Activated CD8-positive, alpha-beta memory T cell treated with anti-CD3 and anti-CD28 coated beads for 24 hours (primary cell): Measurements from ENCODE around the gene ZNFX1.
"Not testable (repeated sequence)": the region's sequence is repeated elsewhere in the genome, so short reads cannot be mapped to it uniquely, and the experiment has no call there.

Source experiments
- DNase-seq: peaks from one replicate; pipeline ENCODE4 v3.0.0-alpha.2; 2020

ZNFX1 gene

GRCh38 chr20:49245921-49246740 lies 31.7 kb downstream of the ZNFX1 start:
- DNase-seq = no peak

GRCh38 chr20:49237531-49237930 lies 40.3 kb downstream of the ZNFX1 start:
- DNase-seq = no peak

DNA sequence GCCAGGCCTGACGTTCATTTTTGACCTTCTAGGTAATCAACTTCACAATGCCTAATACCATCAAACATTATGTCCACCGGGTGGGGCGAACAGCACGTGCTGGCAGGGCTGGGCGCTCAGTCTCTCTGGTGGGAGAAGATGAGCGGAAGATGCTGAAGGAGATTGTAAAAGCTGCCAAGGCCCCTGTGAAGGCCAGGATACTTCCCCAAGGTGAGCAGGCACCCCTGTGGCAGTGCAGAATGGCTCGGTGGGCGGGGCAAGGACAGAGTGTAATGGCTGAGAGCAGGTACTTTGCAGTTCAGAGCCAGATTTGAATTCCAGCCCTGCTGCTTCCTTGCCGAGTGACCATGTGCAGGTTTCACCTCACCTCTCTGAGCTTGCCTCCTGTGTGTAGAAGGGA lies 41.6 kb downstream of the ZNFX1 start:
- no peak for DNase-seq

- DNase-seq = no peak
These were observed 43.0 kb downstream of the ZNFX1 start for GRCh38 chr20:49234831-49235230.

- DNase-seq = no peak
These were observed 44.6 kb downstream of the ZNFX1 start for GRCh38 chr20:49233226-49233625.

DNA sequence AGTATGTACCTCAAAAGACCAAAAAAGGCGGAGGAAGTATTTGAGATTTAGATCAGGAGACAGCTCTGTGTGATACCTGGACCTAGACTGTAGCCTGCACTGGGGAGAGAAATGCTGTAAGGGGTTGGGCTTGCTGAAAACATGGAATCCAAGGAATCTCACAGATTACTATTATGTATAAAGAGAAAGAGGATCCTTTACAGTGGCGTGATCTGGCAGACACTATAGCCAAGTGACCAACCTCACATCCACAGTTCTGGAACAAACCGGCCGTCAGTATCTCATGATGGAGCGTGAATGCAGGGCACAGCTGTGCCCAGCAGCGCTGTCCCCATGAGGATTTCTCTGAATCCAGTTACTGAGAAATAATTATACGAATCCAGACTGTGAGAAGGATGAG lies 46.4 kb downstream of the ZNFX1 start:
- DNase-seq = no peak

- no peak for DNase-seq
These were observed 47.2 kb downstream of the ZNFX1 start for GRCh38 chr20:49230561-49231133.

DNA sequence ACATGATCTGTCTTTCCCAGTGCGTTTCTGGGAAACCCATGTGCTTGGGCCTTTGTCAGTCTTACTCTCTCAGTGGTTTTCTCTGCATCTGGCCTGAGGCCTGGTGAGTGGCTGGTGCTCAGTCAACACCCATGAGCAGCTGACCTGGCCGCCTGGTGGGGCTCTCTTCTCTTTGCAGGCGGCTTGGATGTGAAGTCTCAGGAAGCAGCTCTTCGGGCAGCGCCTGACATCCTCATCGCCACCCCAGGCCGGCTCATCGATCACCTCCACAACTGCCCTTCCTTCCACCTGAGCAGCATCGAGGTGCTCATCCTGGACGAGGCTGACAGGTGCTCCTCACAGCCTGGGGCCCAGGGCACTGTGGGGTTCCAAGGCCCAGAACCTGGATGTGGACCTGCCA lies 47.8 kb downstream of the ZNFX1 start:
- DNase-seq = no peak

- DNase-seq = no peak
These were observed 48.5 kb downstream of the ZNFX1 start for GRCh38 chr20:49229381-49229780.

GRCh38 chr20:49228676-49229075 lies 49.2 kb downstream of the ZNFX1 start:
- DNase-seq = no peak

- DNase-seq = no peak
These were observed 52.0 kb downstream of the ZNFX1 start for GRCh38 chr20:49225896-49226295.

- no peak for DNase-seq
These were observed 57.7 kb downstream of the ZNFX1 start for GRCh38 chr20:49219924-49220831.

DNA sequence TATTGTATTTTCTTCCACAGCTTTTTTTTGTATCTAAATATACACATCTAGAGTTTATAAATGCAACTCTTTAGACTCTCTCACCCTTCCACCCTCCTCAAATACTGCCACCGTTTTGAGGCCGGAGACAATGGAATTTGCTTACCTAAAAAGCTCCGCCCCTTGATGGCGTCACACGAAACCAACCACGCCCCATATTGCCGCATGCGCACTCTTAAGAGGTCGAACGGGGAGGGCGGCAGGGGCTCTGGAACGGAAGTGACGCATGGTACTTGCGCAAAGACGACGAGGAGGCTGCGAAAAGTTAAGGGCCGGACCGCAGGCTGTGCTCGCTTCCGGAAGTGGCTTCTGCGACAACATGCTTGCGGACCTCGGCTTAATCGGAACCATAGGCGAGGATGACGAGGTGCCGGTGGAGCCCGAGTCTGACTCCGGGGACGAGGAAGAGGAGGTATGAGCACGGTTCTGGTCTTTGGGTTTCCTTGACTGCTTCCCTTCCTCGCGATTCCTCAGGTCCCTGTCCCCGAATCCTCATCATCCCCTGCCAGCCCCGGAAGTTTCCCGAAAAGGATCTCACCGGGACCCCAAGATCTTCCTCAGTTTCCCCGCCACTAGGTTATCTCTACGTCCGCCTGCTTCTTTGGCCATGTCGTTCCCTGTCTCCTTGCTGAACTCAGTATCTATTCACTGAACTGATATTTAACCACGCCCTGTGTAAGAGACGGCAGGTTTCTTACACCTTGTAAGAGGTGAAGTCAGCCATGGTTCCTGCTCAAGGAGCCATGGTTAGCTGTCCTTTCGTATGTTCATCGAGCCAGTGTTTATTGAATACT lies 58.5 kb downstream of the ZNFX1 start, which contains the start of gene DDX27:
DDX27 (plus strand) TSS at position 326 of the 833 bp plus-strand sequence; CDS start at position 359, 33 bp downstream.
- peak; percentile 98 for DNase-seq

GRCh38 chr20:49218739-49219090 lies 59.1 kb downstream of the ZNFX1 start:
- not testable (repeated sequence) for DNase-seq

- peak; percentile 99 for DNase-seq
These were observed 60.8 kb downstream of the ZNFX1 start for GRCh38 chr20:49216991-49217578.

GRCh38 chr20:49215232-49215631 lies 62.6 kb downstream of the ZNFX1 start:
- no peak for DNase-seq

- DNase-seq = no peak
These were observed 63.3 kb downstream of the ZNFX1 start for GRCh38 chr20:49214571-49214970.

- no peak for DNase-seq
These were observed 67.1 kb downstream of the ZNFX1 start for GRCh38 chr20:49210757-49211110.

DNA sequence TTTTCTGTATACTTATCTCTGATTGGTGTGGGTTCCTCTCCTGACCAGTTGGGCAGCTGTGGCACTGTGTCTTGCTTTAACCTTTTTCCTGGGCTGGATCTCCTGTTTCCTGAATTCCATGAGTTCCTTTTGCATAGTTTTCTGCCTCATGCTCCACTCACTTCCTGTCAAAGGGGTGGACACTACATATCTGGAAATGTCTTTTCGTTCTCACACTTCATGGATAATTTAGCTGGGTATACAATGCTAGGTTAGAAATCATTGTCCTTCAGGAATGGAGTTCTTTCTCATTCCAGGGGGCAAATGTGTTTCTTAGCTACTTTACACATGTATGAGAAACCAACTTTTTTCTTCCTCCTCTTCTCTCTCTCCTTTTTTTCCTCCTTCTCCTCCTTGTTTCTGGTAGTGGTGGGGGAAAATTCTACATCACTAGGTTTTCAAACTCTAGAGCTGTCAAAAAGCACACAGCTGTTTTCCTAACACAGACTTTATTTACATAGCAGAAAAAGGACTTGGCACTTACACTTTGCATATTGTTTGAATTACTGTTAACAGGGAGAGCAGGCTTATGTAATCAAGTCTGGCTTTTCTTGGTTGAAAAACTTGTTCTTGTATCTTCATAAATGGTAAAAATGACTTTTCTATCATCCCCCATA lies 67.6 kb downstream of the ZNFX1 start:
- DNase-seq = no peak

DNA sequence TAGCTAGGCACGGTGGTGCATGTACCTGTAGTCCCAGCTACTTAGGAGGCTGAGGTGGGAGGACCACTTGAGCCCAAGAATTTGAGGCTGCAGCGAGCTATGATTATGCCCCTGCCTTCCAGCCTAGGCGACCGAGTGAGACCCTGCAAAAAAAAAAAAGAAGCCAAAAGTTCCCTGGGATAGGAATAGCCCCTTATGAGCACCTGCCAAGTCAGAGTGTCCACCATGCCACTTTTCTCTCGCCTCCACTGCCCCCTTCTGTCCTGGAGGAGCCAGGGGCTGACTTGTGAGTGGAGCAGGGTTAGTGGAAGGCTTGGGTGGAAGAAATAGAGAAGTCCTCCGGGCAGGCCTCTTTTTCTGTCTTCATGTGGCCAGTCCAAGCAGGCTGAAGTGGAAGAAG lies 70.8 kb downstream of the ZNFX1 start:
- no peak for DNase-seq

DNA sequence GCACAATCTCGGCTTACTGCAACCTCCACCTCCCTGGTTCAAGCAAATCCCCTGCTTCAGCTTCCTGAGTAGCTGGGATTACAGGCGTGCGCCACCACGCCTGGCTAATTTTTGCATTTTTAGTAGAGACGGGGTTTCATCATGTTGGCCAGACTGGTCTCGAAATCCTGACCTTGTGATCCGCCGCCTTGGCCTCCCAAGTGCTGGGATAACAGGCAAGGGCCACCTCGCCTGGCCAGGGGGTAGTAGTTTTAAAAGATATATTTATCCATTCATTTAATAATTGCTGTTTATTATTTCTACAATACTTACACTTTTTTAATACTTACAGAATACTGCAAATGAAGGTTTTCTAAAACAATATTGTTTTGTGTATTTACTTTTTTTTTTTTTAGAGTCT lies 74.1 kb downstream of the ZNFX1 start:
- no peak for DNase-seq

- DNase-seq = no peak
These were observed 74.8 kb downstream of the ZNFX1 start for GRCh38 chr20:49203011-49203410.
